ENCODE results near the gene DVL2.

- TF ChIP-seq YY1 (IDR thresholded peaks at IDR 0.05; ENCODE audit: insufficient read depth, insufficient read length) (no peak), ZNF274 (IDR thresholded peaks at IDR 0.05; ENCODE audit: low read depth, low read length) (no peak), SUZ12 (IDR thresholded peaks at IDR 0.05; ENCODE audit: extremely low read depth, insufficient read depth, insufficient read length) (no peak)
Measured at GRCh38 chr17:7207120-7208001, 27.0 kb downstream of the DVL2 start.
